Peyer's patch (tissue), 4 donors: ENCODE measurements around the gene SCNN1B.

Experiments used
- CTCF ChIP-seq, 6 experiments: fragments of 450-650 bp in 4 of 6; fragments of 200-600 bp in 2 of 6; sonication (generic) in 1 of 6; IDR thresholded peaks; one replicate each; pipeline ENCODE4 v1.5.1; 2017 to 2019; ENCODE audit warnings: antibody characterized with exemption in 6 of 6, mild to moderate bottlenecking in 3 of 6, moderate library complexity in 1 of 6
- POLR2A ChIP-seq, 2 donors: fragments of 450-650 bp; IDR thresholded peaks; one replicate each; pipeline ENCODE4 v1.5.1; 2017; ENCODE audit warnings: antibody characterized with exemption in 2 of 2, mild to moderate bottlenecking in 2 of 2, moderate library complexity in 2 of 2

DNA sequence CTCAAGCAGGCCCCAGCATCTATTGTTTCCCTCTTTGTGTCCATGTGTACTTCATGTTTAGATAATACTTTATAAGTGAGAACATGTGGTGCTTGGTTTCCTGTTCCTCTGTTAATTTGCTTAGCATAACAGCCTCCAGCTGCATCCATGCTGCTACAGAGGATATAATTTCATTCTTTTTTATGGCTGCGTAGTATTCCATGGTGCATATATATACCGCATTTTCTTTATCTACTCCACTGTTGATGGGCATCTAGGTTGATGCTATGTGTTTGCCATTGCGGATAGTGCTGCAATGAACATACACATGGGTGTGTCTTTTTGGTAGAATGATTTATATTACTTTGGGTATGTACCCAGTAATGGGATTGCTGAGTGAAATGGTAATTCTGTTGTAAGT lies 31.4 kb upstream of the SCNN1B start:
- TF ChIP-seq CTCF (IDR thresholded peaks at IDR 0.05) = no peak
- no peak for TF ChIP-seq POLR2A (IDR thresholded peaks at IDR 0.05)
